ENCODE results near the gene MAOA.
"Not testable (repeated sequence)": the region's sequence is repeated elsewhere in the genome, so short reads cannot be mapped to it uniquely, and the experiment has no call there.

MAOA gene

GRCh38 chrX:43646800-43647199 lies 9.3 kb upstream of the MAOA start:
- Mint-ChIP-seq H3K27me3 (no peaks in the 10 kb centered on the region), H3K9me3 (no peaks in the 10 kb centered on the region), H3K27ac (no peak overlapping the region), H3K4me3 (no peak overlapping the region), H3K36me3 (ENCODE audit: low read depth) (no peaks in the 10 kb centered on the region), H3K4me1 (ENCODE audit: low read depth) (peaks cover 19% of the 10 kb centered on the region)

DNA sequence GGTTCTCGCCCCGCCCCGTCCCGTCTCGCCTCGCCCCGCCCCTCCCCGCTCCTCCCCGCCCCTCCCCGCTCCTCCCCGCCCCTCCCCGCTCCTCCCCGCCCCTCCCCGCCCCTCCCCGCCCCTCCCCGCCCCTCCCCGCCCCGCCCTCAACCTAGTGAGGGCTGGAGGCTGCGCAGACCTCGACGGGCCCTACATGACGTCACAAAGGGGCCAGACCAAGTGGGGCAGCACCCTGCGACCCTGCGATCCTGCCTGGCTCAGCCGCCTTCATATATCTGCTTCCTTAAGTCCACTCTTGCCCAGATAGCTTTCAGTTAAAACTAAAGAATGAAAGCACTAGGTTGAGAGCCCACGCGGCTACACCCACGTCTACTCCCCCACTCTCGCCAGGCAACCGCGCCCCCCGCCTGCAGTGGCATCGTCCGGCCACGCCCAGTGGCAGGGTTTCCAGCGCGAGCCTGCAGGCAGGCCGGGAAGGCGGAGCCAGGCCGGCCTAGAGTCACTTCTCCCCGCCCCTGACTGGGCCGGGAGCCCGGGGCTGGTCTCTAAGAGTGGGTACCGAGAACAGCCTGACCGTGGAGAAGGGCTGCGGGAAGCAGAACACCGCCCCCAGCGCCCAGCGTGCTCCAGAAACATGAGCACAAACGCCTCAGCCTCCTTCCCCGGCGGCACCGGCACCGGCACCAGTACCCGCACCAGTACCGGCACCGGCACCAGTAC lies 1.5 kb upstream of the MAOA start:
- H3K4me1 Mint-ChIP-seq (ENCODE audit: low read depth): no peaks in the 10 kb centered on the region
- H3K9me3 Mint-ChIP-seq: no peaks in the 10 kb centered on the region
- H3K4me3 Mint-ChIP-seq: peak overlapping the region; percentile 88
- peak overlapping the region; percentile 99 for H3K27ac Mint-ChIP-seq
- H3K27me3 Mint-ChIP-seq: no peaks in the 10 kb centered on the region
- H3K36me3 Mint-ChIP-seq (ENCODE audit: low read depth): no peaks in the 10 kb centered on the region

DNA sequence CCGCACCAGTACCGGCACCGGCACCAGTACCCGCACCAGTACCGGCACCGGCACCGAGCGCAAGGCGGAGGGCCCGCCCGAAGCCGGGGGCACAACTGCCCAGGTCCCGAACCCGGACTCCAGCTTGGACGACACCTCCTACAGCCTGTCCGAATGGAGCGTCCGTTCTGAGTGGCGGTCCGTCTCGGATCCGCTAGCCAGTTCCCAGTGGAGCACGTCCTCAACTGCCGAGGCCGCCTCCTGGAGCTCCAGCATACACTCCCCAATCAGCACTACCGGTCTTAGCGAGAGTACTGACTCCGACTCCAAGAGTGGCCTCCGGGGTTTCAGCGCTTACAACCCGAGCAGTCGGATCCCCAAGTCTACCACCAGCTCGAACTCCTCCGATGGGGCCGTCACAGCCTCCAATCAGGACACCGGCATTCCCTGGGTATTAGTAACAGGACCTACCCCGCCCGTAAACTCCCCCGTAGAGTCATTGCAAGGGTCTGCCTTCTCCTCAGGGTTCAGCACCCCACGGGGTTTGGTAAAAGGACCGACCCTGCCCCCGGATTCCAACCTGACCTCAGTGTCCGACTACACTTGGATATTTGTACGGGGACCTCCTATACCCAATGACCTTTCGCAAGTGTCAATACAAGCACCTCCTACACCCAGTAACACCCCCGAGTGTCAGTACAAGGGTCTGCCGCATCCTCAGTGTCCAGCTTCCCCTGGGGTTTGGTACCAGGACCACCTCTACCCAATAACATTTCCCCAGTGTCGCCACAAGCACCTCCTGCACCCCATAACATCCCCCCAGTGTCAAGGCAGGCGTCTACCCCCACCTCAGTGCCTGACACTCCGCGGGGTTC lies 721 bp upstream of the MAOA start:
- Mint-ChIP-seq H3K27ac (peak overlapping the region; percentile 40), H3K4me3 (peak overlapping the region; percentile 88), H3K27me3 (no peaks in the 10 kb centered on the region), H3K4me1 (ENCODE audit: low read depth) (no peaks in the 10 kb centered on the region), H3K36me3 (ENCODE audit: low read depth) (no peaks in the 10 kb centered on the region), H3K9me3 (no peaks in the 10 kb centered on the region)

DNA sequence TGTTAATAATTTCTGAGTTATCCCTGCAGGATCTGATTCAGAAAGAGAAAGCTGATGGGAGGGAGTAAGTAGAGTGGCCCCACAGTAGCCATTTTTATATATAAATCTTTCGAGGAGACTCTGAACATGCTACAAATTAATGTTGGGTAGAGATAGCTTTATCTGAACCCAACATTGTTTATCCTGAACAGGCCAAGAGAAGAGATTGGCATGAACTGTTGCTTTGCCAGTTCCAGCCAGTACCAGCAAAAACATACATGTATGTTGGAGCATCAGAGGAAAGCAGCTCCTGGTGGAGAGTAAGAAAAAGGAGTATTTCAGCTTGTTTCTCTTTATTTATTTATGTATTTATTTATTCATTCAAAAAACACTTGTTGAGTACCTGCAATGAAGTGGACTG lies 1.6 kb downstream of the MAOA start:
- no peaks in the 10 kb centered on the region for H3K27me3 Mint-ChIP-seq
- H3K4me1 Mint-ChIP-seq (ENCODE audit: low read depth): no peaks in the 10 kb centered on the region
- no peak overlapping the region for H3K27ac Mint-ChIP-seq
- no peaks in the 10 kb centered on the region for H3K36me3 Mint-ChIP-seq (ENCODE audit: low read depth)
- no peaks in the 10 kb centered on the region for H3K9me3 Mint-ChIP-seq
- H3K4me3 Mint-ChIP-seq: no peak overlapping the region

- H3K27me3 Mint-ChIP-seq: peaks cover 10% of the 10 kb centered on the region
These were observed 5.6 kb downstream of the MAOA start for GRCh38 chrX:43661521-43662240.

GRCh38 chrX:43663173-43663572 lies 7.1 kb downstream of the MAOA start:
- Mint-ChIP-seq H3K4me3 (no peak overlapping the region), H3K4me1 (ENCODE audit: low read depth) (peaks cover 8% of the 10 kb centered on the region), H3K9me3 (no peaks in the 10 kb centered on the region), H3K27ac (no peak overlapping the region), H3K27me3 (peaks cover 10% of the 10 kb centered on the region), H3K36me3 (ENCODE audit: low read depth) (no peaks in the 10 kb centered on the region)

More at GRCh38 chrX:43661521-43662240, 5.6 kb downstream of the MAOA start:
- H3K36me3 Mint-ChIP-seq (ENCODE audit: low read depth): no peaks in the 10 kb centered on the region
- no peak overlapping the region for H3K4me3 Mint-ChIP-seq
- H3K27ac Mint-ChIP-seq: no peak overlapping the region
- H3K9me3 Mint-ChIP-seq: no peaks in the 10 kb centered on the region
- peaks cover 7% of the 10 kb centered on the region for H3K4me1 Mint-ChIP-seq (ENCODE audit: low read depth)

DNA sequence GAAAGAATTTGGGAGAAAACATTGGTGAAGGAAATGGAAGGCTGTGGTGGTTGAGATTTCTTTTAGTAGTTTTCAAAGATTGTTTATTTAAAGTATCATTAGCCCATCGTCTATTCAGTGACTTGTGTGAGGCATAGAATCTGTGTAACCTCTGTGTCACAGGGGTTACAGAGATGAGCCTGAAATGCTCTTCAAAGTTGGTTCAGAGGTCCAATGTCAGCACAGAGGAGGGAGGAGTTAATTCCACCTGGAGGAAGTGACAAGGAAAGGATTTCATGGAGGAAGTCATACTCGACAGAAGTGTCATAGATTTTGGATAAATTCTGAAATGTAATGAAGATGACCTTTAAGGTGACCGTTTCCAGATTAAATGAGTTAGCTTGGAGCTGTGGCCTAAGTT lies 8.2 kb downstream of the MAOA start:
- H3K9me3 Mint-ChIP-seq: no peaks in the 10 kb centered on the region
- no peaks in the 10 kb centered on the region for H3K36me3 Mint-ChIP-seq (ENCODE audit: low read depth)
- H3K27me3 Mint-ChIP-seq: peaks cover 10% of the 10 kb centered on the region
- no peak overlapping the region for H3K27ac Mint-ChIP-seq
- H3K4me1 Mint-ChIP-seq (ENCODE audit: low read depth): peaks cover 8% of the 10 kb centered on the region
- H3K4me3 Mint-ChIP-seq: no peak overlapping the region

DNA sequence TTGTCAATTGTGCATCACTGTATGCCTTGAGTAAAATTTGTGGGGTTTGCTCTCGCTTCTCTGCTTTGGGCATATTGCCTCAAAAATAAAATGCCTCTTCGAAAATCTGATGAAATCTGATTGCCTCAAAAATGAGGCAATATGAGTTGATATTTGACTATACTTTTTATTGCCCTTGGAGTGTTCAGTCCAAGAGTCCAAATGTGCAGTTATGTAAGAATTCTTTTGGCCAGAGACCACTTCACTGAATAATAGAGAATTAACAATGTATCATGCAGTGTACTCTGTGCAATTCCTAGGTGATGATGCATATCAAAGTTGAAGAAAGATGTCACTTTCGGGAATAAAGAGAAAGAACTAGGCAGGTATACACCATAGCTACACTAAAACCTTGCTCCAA lies 8.6 kb downstream of the MAOA start:
- Mint-ChIP-seq H3K36me3 (ENCODE audit: low read depth) (no peaks in the 10 kb centered on the region), H3K4me3 (no peak overlapping the region), H3K27me3 (peaks cover 10% of the 10 kb centered on the region), H3K9me3 (no peaks in the 10 kb centered on the region), H3K4me1 (ENCODE audit: low read depth) (peaks cover 8% of the 10 kb centered on the region), H3K27ac (no peak overlapping the region)

GRCh38 chrX:43666311-43666912 lies 10.3 kb downstream of the MAOA start:
- Mint-ChIP-seq H3K4me1 (ENCODE audit: low read depth) (peaks cover 8% of the 10 kb centered on the region), H3K4me3 (no peak overlapping the region), H3K36me3 (ENCODE audit: low read depth) (no peaks in the 10 kb centered on the region), H3K27ac (no peak overlapping the region), H3K9me3 (no peaks in the 10 kb centered on the region), H3K27me3 (peaks cover 10% of the 10 kb centered on the region)

DNA sequence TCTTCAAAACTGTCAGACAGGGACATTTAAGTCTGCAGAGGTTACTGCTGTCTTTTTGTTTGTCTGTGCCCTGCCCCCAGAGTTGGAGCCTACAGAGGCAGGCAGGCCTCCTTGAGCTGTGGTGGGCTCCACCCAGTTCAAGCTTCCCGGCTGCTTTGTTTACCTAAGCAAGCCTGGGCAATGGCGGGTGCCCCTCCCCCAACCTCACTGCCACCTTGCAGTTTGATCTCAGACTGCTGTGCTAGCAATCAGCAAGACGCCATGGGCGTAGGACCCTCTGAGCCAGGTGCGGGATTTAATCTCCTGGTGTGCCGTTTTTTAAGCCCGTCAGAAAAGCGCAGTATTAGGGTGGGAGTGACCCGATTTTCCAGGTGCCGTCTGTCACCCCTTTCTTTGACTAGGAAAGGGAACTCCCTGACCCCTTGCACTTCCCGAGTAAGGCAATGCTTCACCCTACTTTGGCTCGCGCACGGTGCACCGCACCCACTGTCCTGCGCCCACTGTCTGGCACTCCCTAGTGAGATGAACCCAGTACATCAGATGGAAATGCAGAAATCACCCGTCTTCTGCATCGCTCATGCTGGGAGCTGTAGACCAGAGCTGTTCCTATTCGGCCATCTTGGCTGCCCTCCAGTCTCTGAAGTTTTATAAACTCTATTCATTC lies 20.0 kb downstream of the MAOA start:
- H3K36me3 Mint-ChIP-seq (ENCODE audit: low read depth); H3K4me1 Mint-ChIP-seq (ENCODE audit: low read depth); H3K27ac Mint-ChIP-seq; H3K27me3 Mint-ChIP-seq; H3K9me3 Mint-ChIP-seq; H3K4me3 Mint-ChIP-seq: not testable (repeated sequence)

DNA sequence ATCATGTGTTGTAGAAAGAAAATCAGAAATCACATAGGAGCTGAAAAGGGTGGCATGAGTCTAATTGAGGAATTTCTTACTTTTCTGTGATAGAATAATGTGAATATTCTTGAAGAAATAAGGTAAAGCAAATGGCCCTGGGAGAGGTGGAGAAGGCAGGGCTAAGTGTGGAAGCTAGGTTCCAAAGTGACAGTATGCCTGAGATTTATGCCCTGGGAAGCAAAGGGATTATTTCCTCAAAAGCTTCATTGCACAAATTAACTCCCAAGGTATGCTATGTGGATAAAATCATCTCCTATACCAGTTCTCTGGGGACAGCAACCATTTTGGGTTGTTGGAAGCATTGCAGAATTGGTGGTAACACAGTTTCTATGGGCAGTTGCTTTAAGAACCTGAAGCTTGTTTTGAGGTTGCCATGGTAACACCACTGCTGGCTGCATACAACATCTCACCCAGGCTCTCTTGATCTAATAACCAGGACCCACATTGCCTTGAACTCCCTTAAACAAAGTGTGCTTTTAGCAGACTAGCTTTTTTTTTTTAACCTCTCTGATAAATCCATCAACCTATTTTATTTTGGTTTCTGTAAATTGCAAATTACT lies 21.0 kb downstream of the MAOA start:
- no peaks in the 10 kb centered on the region for H3K36me3 Mint-ChIP-seq (ENCODE audit: low read depth)
- H3K27ac Mint-ChIP-seq: no peak overlapping the region
- H3K9me3 Mint-ChIP-seq: no peaks in the 10 kb centered on the region
- H3K4me3 Mint-ChIP-seq: no peak overlapping the region
- H3K27me3 Mint-ChIP-seq: peaks cover 3% of the 10 kb centered on the region
- peaks cover 5% of the 10 kb centered on the region for H3K4me1 Mint-ChIP-seq (ENCODE audit: low read depth)

- Mint-ChIP-seq H3K36me3 (ENCODE audit: low read depth) (no peaks in the 10 kb centered on the region), H3K27ac (no peak overlapping the region), H3K4me1 (ENCODE audit: low read depth) (peaks cover 5% of the 10 kb centered on the region)
These were observed 21.9 kb downstream of the MAOA start for GRCh38 chrX:43677993-43678392.

DNA sequence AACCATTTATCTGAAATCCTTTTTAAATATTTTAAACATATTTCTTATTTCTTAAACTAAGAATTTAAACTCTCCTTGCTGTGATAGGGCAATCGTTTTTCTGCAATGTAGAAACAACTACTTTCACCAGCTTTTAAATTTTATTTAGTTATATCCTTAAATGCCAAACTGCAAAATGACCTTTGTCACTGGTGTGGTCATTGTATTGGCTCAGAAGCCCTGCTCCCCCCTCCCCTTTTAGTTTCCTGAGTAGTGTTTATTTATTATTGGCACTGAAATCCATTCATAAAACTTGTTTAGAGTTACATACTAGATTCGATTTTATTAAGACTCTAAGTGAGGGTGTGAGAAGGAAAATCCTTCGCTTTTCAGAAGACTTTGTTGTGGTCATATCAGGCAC lies 23.0 kb downstream of the MAOA start:
- Mint-ChIP-seq H3K36me3 (ENCODE audit: low read depth) (no peaks in the 10 kb centered on the region), H3K27ac (no peak overlapping the region), H3K9me3 (no peaks in the 10 kb centered on the region)

More at GRCh38 chrX:43677993-43678392, 21.9 kb downstream of the MAOA start:
- H3K4me3 Mint-ChIP-seq: no peak overlapping the region
- H3K9me3 Mint-ChIP-seq: no peaks in the 10 kb centered on the region
- H3K27me3 Mint-ChIP-seq: peaks cover 3% of the 10 kb centered on the region

GRCh38 chrX:43679778-43680177 lies 23.7 kb downstream of the MAOA start:
- Mint-ChIP-seq H3K9me3 (no peaks in the 10 kb centered on the region), H3K4me1 (ENCODE audit: low read depth) (peaks cover 5% of the 10 kb centered on the region), H3K27me3 (peaks cover 3% of the 10 kb centered on the region), H3K4me3 (no peak overlapping the region), H3K36me3 (ENCODE audit: low read depth) (no peaks in the 10 kb centered on the region), H3K27ac (no peak overlapping the region)

More for the DNA sequence above, 23.0 kb downstream of the MAOA start:
- H3K27me3 Mint-ChIP-seq: peaks cover 3% of the 10 kb centered on the region
- H3K4me3 Mint-ChIP-seq: no peak overlapping the region
- peaks cover 5% of the 10 kb centered on the region for H3K4me1 Mint-ChIP-seq (ENCODE audit: low read depth)
